PC-3 (cell line): ENCODE measurements around the gene SUSD4.

ENCODE experiments used
- CTCF ChIP-seq: fragments of 300-600 bp; sonication (generic); conservative IDR thresholded peaks from 2 replicates; pipeline ENCODE4 v1.5.1; 2017; ENCODE audit warnings: antibody characterized with exemption, low read depth, mild to moderate bottlenecking, low read length
- EZH2 ChIP-seq: fragments of 300-600 bp; sonication (generic); IDR thresholded peaks from one replicate; pipeline ENCODE4 v1.6.1; 2017; ENCODE audit warnings: antibody characterized with exemption, mild to moderate bottlenecking, low read length; ENCODE audit not compliant: unreplicated experiment
- EZH2phosphoT487 ChIP-seq: fragments of 300-600 bp; sonication (generic); IDR thresholded peaks from 2 replicates; pipeline ENCODE4 v1.6.1; 2018; ENCODE audit warnings: mild to moderate bottlenecking, antibody characterized with exemption, low read length, borderline replicate concordance

DNA sequence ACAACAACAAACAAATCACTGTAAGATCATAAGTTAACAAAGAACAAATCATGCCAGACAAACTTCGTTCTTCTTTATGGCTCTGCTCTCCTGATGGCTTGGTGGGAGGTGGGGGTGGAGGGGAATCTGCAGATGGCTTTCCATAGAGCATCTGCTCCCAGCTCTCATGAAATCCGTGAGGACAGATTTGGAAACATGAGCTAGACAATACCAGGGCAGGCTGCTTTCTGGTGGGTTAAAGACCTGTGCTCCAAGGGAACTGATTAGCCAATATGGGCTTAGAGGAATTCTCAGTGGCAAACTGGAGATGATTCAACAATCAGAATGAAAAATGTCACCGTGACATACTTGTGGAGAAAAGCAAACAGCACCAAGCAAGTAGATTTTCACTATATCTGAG lies 151.5 kb downstream of the SUSD4 start:
- TF ChIP-seq EZH2 (no peak), CTCF (no peak), EZH2phosphoT487 (no peak)
